GM19035 (cell line): ENCODE results near the gene LRMDA.

Source experiments
- ATAC-seq: cut with Tn5 transposase; IDR thresholded peaks from one replicate; pipeline ENCODE4 v1.9.1; 2021; ENCODE audit not compliant: unreplicated experiment

Gene LRMDA

DNA sequence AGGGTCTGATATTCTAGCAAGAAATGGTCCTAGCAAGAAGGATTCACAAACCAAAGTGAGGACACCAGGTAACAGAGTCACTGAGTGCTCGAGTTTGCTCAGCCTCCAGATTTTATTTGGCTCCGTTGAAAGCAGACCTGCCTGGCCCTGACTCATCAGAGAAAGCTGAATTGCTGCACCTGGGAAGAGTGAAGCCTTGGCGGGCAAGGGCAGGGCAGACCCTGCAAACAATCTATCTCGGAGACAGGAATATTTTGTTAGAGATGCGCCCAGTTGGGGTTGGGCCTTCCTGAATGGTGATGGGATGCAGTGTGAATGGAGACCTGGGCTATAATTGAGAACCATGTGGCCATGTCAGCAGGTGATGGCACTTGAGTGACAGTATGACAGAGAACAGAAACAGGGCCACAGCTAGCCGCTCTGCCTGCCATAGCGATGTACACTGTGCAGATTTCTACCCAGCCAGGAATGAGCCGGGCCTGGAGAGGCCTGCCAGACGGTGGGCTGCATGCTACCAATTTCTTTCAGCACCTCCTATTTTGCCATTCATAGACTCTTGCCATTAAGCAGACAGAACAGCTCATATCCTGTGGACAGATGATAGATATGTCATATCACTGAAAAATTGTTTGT is 744.2 kb downstream of the LRMDA start:
- ATAC-seq = no peak

DNA sequence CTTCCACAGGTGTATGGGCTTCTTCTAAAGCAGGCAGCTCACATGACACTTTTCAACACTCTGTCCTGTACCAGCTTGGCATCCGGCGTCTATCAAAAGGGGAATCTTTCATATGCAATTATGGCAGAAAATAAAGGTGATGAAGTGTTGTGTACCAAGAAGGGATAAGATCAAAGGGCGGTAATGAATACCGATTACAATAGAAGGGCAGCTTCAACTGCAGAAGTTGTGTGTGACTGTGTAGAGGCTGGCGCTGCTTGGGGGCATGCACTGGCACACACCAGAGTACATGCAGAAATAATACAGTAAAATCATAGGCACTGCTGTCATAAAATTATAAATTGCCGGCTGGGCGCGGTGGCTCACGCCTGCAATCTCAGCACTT is 744.7 kb downstream of the LRMDA start:
- ATAC-seq = no peak

GRCh38 chr10:76177936-76178335 is 746.5 kb downstream of the LRMDA start:
- no peak for ATAC-seq

DNA sequence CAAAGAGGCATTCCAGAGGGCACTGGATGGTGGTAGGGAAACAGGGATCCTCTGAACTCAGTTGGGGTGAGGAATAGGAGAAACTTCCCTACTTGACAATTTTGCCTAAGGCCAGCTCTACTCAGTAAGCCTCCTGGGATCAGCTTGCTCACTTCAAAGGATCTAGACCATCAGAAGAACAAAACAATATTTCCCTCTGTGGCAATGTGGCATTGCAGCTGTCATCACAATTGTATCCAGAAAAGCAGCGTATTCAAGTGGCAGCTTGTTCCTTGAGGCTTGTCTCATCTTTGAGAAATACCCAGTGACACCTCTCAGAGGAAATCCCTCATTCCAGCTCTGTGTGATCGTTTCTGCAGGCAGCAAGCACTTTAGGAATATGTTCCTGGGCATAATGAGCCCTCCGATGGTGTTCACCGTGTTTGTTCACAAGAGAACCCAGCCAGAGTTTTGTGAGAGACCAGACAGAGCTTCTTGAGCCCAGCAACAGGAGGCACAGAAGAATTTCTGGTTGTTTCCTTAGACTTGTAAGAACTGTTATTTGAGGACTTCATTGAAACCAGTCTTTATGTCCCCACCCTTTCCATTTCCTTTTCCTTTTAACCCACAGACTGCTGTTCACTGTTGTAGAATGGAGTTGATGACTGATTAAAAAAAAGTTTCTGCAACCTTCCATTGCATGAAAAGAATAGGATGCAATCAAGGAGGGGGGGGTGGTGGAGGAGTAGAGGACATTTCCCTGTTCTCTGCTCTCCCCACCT is 747.3 kb downstream of the LRMDA start:
- ATAC-seq = no peak

GRCh38 chr10:76179806-76180205 is 748.4 kb downstream of the LRMDA start:
- ATAC-seq = no peak

- no peak for ATAC-seq
Measured at GRCh38 chr10:76184647-76185046, 753.2 kb downstream of the LRMDA start.

DNA sequence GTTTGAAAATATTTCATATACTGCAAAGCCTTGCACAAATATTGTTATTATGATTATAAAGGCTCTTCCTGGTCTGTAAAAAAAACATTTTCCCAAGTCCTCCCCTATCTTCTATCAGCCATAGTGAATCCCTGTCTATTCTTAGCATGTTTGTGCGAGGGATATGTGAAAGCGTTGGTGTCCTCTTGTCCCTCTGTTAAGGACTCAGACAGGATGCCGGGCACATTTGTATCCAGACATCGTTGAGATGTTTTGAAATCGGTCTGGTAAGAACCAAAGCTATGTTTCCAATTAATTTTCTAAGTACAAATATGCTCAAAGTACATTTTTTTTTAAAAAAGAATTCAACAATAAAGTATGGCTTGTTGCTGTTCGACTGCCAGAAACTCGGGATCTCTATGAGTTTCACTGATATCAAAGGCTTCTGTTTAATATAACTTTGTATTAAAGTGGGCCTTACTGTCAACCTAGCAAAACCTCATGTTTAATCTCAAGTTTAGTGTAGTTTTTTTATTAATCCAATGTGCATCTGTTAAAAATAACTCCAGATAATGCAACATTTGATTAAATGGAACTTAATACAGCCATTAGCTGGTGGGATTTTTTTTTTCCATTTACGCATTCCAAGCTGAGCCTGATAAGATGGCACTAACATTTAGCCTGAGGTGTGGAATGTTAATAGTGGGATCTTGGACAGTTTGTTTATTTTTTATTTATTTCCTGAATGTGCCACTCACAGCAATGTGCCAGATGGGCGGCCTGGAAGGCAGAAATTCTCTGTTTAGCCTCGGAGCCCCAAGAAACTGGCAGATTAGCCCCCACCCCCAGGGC is 754.3 kb downstream of the LRMDA start:
- no peak for ATAC-seq

DNA sequence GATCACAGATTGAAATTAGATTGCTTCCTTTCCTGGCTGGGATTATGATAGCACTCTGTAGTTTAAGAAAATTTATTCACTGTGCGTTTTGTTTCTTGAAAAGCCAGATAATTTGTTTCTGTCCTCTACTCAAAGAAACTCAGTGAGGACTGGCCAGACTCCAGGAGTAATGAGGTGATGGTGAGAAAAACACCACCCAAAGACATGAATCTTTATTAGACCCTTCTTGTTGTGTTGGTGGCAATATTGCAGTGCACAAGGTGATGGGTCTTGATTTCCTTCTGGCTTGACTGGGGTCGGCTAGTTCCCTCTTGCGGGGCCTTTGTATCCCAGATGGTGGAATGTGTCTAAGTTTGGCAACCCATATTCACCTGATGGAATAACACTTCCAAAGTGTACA is 756.8 kb downstream of the LRMDA start:
- ATAC-seq = no peak

- no peak for ATAC-seq
Measured at GRCh38 chr10:76190634-76191270, 759.3 kb downstream of the LRMDA start.

- no peak for ATAC-seq
Measured at GRCh38 chr10:76191336-76191735, 759.9 kb downstream of the LRMDA start.

DNA sequence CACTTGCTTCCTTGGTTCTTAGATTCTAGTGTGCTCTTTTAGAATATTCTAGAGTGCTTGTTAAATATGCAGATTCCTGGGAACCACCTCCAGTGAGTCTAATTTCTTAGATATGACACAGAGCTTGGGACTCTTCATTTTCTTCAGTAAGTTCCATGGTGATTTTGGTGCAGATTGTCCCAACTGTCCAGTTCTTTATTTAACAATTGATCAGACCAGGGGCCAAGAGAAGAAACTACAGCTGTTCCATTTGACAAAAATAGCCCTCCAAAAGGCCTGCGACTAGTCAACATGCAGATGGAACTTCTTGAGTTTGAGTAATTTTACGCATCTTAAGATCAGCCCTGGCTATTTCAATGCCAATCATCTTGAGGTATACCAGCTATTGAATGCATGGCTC is 760.7 kb downstream of the LRMDA start:
- ATAC-seq = no peak

DNA sequence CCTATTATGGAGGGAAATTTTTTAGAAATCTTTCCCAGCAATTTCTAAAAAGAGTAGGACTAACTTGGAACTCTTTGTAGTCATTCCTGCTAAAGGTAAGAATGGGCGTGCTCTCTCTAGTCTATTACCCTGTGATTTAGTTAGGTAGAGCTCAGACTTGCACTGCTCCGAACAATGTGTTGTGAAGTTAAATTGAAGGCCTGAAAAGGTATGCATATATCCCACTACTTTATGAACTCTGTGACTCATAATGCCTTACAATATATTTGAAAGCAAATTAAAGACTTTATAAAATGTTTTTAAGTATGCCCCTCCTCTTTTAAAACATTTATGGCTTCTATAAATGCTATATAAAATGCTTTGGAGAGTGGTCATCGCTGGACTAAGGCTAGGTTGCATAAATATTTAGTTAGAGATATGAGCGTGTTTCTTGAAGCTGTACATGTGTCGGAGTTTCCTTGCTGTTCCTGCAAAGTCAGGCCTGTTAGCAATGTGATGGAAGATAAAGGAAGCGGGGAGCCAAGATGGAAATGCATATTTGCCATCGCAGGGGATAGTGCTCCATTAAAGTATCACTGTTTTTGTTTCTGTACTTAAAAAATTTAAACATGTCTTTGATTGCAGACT is 761.4 kb downstream of the LRMDA start:
- no peak for ATAC-seq

- ATAC-seq = no peak
Measured at GRCh38 chr10:76195654-76196390, 764.4 kb downstream of the LRMDA start.

DNA sequence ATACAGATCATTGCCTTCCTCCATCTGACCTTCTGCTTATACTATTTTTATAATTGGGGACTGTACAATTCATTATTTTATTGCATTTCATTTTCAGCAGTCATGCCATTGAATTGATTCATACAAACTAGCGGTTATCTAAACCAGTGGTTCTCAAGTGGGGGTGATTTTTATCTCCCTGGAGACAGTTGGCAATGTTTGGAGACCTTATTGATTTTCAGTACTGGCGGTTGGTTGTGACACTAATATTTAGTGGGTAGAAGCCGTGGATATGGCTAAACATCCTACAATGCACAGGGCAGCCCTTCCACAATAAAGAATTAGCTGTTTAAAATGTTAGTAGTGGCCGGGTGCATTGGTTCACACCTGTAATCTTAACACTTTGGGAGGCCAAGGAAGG is 765.9 kb downstream of the LRMDA start:
- ATAC-seq = no peak

DNA sequence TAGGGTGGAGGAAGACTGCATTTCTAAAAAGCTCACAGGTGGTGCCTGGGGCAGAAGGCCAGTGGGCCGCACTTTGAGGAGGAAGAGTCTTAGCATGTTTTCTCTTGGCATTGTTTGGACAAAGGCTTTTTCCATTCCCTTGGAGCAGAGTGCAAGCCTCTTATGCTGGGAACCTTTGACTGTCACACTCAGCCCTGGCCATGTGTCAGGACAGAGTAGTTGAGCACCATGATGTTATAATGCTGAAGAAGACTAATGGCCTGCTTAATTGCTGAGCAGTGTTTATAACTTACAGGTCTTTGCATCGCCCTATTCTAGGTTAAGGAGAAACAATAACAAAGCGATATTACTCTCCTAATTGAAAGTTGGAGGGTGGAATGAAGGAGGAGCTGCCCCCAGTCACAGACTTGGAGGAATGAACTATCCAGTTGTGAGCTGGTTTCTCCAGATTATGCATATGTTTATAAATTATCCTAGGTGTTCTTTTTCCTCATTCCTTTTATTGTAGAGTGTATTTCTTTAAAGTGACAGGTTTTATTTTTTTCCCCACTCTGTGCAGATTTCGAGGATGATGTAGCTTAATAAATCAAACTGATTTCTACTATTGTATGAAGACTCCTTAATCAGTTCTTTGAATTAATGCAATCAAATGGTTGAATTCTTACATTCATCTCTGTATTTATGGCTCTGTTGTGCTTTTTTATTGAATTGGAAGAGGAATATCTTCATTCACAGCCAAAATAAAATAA is 767.0 kb downstream of the LRMDA start:
- no peak for ATAC-seq

- ATAC-seq = no peak
Measured at GRCh38 chr10:76201962-76202361, 770.5 kb downstream of the LRMDA start.

- no peak for ATAC-seq
Measured at GRCh38 chr10:76202777-76203176, 771.4 kb downstream of the LRMDA start.

- ATAC-seq = no peak
Measured at GRCh38 chr10:76205361-76205760, 773.9 kb downstream of the LRMDA start.

GRCh38 chr10:76206797-76207352 is 775.5 kb downstream of the LRMDA start:
- no peak for ATAC-seq
